ENCODE data around the gene DPM3. TPM values are rescaled to one million over a fixed set of nuclear protein-coding genes. Genes with fewer than 3 reads are reported as not detected.
A peak's percentile ranks its signal among the peaks of the same experiment; 100 is the strongest.

The DPM3 gene
- total and polyA plus RNA-seq, 2 of the 13 experiments (the other 11 are each of a cell fraction or from before 2014, with no cell fraction given), result 23.2 to 53.4 TPM

- 0 out of 2 replicates have a peak, but pooled peaks have one; percentile 24 for TF ChIP-seq ZNF639 (CRISPR knock-in tag; conservative IDR thresholded peaks at IDR 0.05)
- TF ChIP-seq MED13 (CRISPR knock-in tag; IDR thresholded peaks at IDR 0.05), result no peak
- TF ChIP-seq, protein P1, sequence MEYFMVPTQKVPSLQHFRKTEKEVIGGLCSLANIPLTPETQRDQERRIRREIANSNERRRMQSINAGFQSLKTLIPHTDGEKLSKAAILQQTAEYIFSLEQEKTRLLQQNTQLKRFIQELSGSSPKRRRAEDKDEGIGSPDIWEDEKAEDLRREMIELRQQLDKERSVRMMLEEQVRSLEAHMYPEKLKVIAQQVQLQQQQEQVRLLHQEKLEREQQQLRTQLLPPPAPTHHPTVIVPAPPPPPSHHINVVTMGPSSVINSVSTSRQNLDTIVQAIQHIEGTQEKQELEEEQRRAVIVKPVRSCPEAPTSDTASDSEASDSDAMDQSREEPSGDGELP (IDR thresholded peaks at IDR 0.05; ENCODE audit: borderline replicate concordance, low read depth), result 0 out of 2 replicates have a peak, but pooled peaks have one; percentile 41
- TF ChIP-seq HDAC6 (IDR thresholded peaks at IDR 0.05; ENCODE audit: low read depth, low read length), result no peak
- peak; percentile 80 for TF ChIP-seq RARA (CRISPR knock-in tag; IDR thresholded peaks at IDR 0.05)
- TF ChIP-seq PCBP2 (optimal IDR thresholded peaks at IDR 0.05; ENCODE audit: low read depth, low read length, poor library complexity, severe bottlenecking), result no peak
- TF ChIP-seq ZFP36L1 (CRISPR knock-in tag; IDR thresholded peaks at IDR 0.05), result no peak
- no peak for TF ChIP-seq ZBTB46 (CRISPR knock-in tag; IDR thresholded peaks at IDR 0.05; ENCODE audit: borderline replicate concordance)
- TF ChIP-seq ZNF567 (CRISPR knock-in tag; IDR thresholded peaks at IDR 0.05; ENCODE audit: borderline replicate concordance), result peak; percentile 88; the same call in 1 of the 2 replicates
- peak; percentile 93 for TF ChIP-seq MYPOP (CRISPR knock-in tag; IDR thresholded peaks at IDR 0.05)
- no peak for TF ChIP-seq SMAD9 (CRISPR knock-in tag; IDR thresholded peaks at IDR 0.05)
- TF ChIP-seq FOXM1 (CRISPR knock-in tag; IDR thresholded peaks at IDR 0.05), result no peak
- no peak for TF ChIP-seq ZFP36 (IDR thresholded peaks at IDR 0.05; ENCODE audit: borderline replicate concordance, low read depth, low read length, partially characterized antibody)
- TF ChIP-seq SIX4 (CRISPR knock-in tag; IDR thresholded peaks at IDR 0.05), result no peak
- TF ChIP-seq, protein P2, sequence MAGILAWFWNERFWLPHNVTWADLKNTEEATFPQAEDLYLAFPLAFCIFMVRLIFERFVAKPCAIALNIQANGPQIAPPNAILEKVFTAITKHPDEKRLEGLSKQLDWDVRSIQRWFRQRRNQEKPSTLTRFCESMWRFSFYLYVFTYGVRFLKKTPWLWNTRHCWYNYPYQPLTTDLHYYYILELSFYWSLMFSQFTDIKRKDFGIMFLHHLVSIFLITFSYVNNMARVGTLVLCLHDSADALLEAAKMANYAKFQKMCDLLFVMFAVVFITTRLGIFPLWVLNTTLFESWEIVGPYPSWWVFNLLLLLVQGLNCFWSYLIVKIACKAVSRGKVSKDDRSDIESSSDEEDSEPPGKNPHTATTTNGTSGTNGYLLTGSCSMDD (CRISPR knock-in tag; IDR thresholded peaks at IDR 0.05), result no peak
- TF ChIP-seq ZNF256 (CRISPR knock-in tag; conservative IDR thresholded peaks at IDR 0.05), result no peak
- no peak for TF ChIP-seq ZFAT (CRISPR knock-in tag; conservative IDR thresholded peaks at IDR 0.05)
- TF ChIP-seq HMGXB4 (CRISPR knock-in tag; IDR thresholded peaks at IDR 0.05; ENCODE audit: borderline replicate concordance in 1 of 2, low read depth in 1 of 2), result peak; percentile 68 to 83; a peak in 2 of 4 replicates
- no peak for TF ChIP-seq ATF7 (IDR thresholded peaks at IDR 0.05)
- TF ChIP-seq ATF7 (CRISPR knock-in tag; IDR thresholded peaks at IDR 0.05), result no peak
Measured at GRCh38 chr1:155091071-155092051, 49.0 kb downstream of the DPM3 start (continued).
